WI38 (cell line): ENCODE results near the gene ZNF791.
A peak's percentile ranks its signal among the peaks of the same experiment; 100 is the strongest.
"Not testable (repeated sequence)": the region's sequence is repeated elsewhere in the genome, so short reads cannot be mapped to it uniquely, and the experiment has no call there.

Experiments
- H3K4me3 ChIP-seq: 2 replicates; pipeline ENCODE4 v1.5.1; 2011; ENCODE audit warnings: low read depth, mild to moderate bottlenecking, control low read depth, low read length
- TF ChIP-seq, protein P1 (sequence below): IDR thresholded peaks from 2 replicates; pipeline ENCODE4 v1.5.1; 2012; ENCODE audit warnings: low read depth, mild to moderate bottlenecking, control low read depth, low read length

Gene ZNF791

DNA sequence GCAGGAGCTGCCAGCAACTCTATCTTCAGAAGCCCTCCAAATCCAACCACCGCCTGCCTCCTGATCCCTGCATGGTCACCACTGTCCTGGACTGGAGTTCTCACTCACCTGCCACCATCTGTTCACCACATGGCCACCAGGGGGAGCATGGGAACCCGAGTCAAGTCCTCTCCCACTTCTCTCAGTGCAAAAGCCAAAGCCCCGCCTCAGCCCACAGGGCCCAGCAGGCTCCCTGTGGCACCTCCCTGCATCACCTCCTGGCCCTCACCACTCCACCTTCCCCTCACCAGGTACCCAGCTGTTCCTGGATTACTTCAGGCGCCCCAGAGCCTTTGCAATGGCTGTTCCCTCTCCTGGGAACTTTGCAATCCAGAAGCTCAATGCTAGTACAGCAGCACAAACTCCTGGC is 65.7 kb downstream of the ZNF791 start:
- no peak overlapping the region for H3K4me3 ChIP-seq
- TF ChIP-seq, protein P1, sequence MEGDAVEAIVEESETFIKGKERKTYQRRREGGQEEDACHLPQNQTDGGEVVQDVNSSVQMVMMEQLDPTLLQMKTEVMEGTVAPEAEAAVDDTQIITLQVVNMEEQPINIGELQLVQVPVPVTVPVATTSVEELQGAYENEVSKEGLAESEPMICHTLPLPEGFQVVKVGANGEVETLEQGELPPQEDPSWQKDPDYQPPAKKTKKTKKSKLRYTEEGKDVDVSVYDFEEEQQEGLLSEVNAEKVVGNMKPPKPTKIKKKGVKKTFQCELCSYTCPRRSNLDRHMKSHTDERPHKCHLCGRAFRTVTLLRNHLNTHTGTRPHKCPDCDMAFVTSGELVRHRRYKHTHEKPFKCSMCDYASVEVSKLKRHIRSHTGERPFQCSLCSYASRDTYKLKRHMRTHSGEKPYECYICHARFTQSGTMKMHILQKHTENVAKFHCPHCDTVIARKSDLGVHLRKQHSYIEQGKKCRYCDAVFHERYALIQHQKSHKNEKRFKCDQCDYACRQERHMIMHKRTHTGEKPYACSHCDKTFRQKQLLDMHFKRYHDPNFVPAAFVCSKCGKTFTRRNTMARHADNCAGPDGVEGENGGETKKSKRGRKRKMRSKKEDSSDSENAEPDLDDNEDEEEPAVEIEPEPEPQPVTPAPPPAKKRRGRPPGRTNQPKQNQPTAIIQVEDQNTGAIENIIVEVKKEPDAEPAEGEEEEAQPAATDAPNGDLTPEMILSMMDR = peak; percentile 87

DNA sequence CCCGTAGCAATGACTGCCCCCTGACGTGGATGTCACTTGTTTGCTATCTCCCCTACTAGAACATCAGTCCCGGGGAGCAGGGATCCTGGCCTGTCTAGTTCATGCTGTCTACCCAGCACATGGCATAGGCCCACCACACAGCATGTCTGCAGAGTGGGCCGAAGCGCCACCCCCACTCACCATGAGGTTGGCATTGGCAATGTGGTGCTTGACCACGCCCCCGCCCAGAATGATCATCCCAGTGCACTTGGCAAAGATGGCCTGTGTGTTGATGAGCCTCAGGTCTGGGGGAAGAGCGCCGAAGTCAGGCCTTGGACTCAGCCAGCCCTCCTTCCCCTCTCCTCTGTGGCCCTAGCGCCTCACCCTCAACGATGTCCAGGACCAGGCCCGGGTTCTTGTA is 66.2 kb downstream of the ZNF791 start:
- no peak overlapping the region for H3K4me3 ChIP-seq
- TF ChIP-seq, protein P1 = no peak

DNA sequence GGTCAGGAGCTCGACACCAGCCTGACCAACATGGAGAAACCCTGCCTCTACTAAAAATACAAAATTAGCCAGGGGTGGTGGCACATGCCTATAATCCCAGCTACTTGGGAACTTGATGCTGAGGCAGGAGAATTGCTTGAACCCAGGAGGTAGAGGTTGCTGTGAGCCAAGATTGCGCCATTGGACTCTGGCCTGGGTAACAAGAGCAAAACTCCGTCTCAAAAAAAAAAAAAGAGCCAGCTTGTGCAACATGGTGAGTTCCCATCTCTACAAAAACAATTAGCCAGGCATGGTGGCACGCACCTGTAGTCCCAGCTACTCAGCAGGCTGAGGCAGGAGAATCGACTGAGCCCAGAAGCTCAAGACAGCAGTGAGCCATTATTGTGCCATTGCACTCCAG is 67.3 kb downstream of the ZNF791 start:
- H3K4me3 ChIP-seq = not testable (repeated sequence)

DNA sequence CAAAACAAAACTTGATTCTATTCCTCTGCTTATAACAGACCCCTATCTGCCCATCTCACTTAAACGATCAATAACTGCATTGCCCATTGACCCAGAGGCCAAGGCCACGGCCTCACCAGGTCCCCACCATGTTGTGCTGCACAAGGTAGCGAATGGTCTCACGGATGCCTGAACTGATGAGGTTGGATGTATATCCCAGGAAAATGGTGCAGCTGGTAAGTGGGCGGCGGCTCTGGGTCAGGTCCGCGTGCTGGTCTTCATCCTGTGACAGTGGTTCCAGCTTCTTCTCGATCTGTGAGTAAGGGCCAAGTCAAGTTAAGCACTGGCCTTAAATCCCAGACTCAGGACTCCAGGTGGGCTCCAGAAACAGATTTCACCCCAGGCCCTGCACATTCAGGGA is 69.3 kb downstream of the ZNF791 start:
- TF ChIP-seq, protein P1 = no peak
- H3K4me3 ChIP-seq = no peak overlapping the region

DNA sequence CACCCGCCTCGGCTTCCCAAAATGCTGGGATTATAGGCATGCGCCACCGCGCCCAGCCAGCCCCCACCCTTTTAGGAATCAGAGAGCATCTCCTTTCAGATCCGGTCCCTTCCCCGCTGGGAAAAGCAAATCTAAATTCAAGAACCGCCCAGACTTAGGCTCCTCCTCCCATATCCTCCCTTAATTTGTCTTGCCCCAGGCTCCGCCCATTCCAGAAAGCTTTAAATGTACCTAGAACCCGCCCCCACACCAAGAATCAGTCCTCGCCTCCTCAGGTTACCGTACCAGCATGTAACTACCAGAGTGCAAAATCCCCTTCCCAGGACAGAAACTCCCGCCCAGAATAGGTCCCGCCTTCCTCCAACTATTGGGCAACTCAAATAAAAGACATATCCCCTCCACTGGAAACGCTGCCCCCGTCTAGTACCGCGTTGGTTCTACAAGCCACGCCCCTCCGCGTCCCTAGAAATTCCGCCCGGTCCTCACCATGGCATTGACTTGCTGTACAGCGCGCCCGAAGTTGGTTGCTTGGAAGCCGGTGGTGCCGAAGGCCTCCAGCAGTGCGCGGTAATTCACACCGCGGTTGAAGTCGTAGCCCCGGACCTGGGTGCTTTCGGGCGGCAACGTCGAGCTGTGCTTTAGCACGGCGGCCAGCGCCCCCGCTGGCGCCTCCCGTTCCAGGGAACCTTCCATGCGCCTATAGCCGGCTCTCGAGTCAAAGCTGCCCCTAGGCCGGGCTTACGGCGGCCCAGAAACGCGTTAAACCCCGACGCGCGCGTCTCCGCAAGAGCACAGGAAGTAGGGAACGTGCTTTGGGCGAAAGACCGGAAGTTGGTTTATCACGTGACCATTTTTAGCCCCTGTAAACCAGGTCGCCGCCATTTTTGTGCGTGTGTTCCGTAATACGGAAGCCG is 70.6 kb downstream of the ZNF791 start, which contains the start of gene DHPS:
TSS of gene DHPS (minus strand) at position 807 of the 914 bp plus-strand sequence. CDS start at position 693, 114 bp downstream.
- H3K4me3 ChIP-seq = peak within 1 kb of the TSS; percentile 87
- TF ChIP-seq, protein P1 = no peak
